NCI-H2081 treated with DMSO at 0.1 percent for 48 hours (cell line): ENCODE measurements around the gene BTBD9.
A peak's percentile ranks its signal among the peaks of the same experiment; 100 is the strongest.

Source experiments
- DNase-seq: peaks from one replicate; lab custom pipeline; 2025; lab: John Stamatoyannopoulos, UW

The BTBD9 gene

GRCh38 chr6:38161754-38162492 is 477.8 kb downstream of the BTBD9 start:
- no peak for DNase-seq

- DNase-seq = no peak
Observed at GRCh38 chr6:38161331-38161730, 478.4 kb downstream of the BTBD9 start.

GRCh38 chr6:38160831-38161230 is 478.9 kb downstream of the BTBD9 start:
- no peak for DNase-seq

DNA sequence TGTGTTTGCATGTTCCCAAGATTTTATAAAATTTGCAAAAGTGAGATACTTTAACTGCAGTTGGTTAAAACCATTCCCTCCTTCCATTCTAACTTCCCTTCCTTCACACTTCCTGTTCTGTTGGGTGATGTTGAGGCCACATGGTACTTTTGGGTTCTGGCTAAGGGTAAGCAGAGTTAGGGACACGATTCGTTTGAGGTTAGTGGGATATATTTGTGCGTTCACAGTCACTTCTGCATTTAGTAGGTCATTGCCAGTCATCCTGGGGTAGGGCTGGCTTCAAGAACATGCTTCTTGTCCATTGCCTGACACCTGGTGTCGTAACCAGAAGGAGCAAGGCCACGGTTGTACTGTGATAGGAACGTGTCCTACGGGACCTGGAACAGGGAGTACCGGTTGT is 480.1 kb downstream of the BTBD9 start:
- no peak for DNase-seq

GRCh38 chr6:38158762-38159350 is 480.9 kb downstream of the BTBD9 start:
- DNase-seq = no peak

DNA sequence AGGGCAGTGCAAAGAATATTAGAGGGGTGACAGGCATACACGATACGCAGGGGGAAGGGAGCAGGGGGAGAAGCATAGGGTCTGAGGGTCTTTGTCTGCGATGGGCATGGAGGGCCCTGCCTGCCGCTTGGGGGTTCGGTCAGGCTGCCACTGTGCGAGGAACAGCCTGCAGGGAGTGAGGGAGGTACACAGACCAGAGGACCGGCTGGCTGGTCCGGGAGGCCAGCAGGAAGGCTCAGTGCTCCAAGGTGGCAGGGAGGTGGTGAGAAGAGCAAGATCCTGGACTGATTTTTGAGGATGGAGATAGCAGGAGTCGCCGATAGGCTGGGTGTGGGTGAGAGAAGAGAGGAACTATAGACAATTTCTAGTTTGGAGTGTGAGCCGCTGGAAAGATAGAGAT is 481.8 kb downstream of the BTBD9 start:
- no peak for DNase-seq

- DNase-seq = no peak
Observed at GRCh38 chr6:38156818-38157565, 482.7 kb downstream of the BTBD9 start.

DNA sequence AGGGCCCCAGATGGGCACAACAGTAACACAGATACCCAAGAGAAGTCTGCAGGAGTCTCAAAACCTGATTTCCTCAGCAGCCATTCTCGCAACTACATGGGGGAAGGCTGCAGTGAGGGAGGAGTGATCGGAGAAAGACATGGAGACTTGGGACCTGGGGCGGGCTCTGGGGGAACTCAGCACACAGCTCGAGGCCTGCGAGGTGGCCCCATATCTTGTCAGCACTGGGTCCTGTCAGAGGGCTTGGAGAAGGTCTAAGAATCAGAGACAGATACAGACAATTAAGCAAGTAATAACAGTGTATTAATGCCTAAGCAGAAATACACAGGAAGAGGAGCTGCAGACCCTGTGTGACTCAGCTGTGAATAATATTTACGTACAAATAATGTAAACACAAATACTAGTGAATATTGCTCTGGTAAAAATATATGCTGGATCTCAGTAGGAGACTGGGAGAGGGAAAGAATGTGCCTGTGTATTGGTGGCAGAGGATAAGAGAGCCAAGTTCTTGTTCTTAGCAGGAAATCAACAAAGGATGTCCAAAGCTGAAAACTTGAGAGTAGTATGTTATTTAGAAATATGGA is 484.0 kb downstream of the BTBD9 start:
- no peak for DNase-seq

DNA sequence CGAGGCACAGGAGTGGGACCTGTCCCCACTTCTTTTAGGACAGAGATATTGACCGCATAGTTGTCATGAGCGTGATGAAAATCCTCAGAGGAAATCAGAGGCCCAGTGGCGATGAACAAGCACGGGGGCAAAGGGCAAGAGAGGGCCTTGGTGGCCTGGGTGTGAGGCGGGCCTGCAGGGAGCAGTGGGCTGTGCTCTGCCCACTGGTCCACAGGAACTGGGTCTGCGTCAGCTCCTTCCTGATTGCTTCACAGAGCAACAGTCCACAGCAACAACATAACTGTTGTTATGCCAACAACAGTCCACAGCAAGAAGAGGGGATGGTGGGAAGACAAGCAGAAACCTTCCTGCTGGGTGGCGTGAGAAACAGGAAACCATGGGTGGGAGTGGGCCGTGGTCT is 484.6 kb downstream of the BTBD9 start:
- no peak for DNase-seq

- DNase-seq = no peak
Observed at GRCh38 chr6:38154731-38155130, 485.0 kb downstream of the BTBD9 start.

- no peak for DNase-seq
Observed at GRCh38 chr6:38153798-38154345, 485.9 kb downstream of the BTBD9 start.

DNA sequence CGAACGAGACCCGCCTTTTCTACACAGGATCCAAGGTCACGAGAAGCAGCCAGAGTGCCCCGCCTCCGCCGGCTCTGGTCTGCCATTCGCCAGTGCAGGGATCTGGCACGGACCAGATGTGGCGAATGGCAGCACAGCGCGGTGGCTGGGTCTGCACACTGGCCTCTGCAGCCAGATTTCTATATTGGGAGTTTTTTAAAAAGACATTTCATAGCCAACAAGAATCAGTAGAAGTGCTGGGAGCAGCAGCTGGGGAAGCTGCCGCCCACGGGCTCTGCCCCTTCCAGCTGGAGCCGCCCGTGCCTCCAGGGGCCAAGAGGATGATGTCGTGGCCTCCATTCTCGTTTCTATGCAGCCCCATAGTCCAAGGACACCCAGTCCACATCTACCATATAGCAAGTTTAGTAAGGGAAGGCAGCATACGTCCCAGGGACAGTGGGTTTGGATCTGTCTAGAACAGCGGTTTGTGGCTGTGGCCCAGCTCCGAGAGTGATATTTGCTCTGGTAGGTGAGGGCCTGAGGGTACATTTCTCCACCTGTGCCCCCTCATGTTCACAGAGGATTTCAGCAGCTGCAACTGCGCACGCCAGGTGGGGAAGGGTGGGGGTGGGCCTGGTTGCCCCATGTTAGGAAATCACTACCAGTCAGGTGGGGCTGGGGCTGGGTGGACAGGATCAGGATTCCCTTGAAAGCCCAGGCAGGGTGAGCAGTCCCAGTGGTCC is 486.5 kb downstream of the BTBD9 start:
- no peak for DNase-seq

GRCh38 chr6:38152620-38153019 is 487.1 kb downstream of the BTBD9 start:
- no peak for DNase-seq

GRCh38 chr6:38151580-38152500 is 487.9 kb downstream of the BTBD9 start:
- no peak for DNase-seq

- DNase-seq = no peak
Observed at GRCh38 chr6:38150681-38151296, 488.9 kb downstream of the BTBD9 start.

DNA sequence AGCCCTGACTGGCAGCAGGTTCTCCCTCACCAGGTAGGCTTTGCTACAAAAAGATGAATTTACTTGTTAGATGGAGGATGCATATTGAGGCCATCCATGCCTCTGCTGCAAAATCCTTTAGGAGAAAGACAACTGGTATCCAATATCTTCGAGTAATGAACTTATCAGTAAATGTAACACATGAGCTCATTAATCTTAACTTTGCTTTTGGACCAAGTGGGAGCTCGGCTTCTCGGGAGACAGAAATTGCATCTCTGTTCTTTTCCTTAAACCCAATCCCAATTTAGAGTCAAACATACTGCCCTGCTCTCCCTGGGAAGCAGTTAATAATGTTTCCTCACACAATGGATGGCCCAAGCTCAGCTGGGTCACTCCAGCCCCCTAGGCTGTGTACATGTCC is 489.7 kb downstream of the BTBD9 start:
- no peak for DNase-seq

DNA sequence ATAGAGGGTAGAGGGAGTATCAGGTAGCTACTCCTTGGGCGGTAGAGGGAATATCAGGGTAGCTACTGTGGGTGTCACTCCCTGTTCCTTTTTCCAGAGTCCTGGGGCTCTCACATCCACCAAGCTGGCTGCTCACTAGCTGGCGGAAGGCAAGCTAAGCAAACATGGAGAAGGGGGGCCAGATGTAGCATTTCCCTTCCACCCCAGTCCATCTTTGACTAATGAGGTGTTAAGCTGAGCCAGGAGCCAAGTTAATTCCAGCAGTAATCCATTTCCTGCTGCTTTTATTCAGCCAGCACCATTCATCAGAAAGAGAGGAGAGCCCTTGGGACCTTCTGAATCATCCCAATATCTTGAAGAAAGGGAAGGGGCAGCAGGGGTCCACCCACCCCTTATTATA is 490.2 kb downstream of the BTBD9 start:
- peak; percentile 3 for DNase-seq

DNA sequence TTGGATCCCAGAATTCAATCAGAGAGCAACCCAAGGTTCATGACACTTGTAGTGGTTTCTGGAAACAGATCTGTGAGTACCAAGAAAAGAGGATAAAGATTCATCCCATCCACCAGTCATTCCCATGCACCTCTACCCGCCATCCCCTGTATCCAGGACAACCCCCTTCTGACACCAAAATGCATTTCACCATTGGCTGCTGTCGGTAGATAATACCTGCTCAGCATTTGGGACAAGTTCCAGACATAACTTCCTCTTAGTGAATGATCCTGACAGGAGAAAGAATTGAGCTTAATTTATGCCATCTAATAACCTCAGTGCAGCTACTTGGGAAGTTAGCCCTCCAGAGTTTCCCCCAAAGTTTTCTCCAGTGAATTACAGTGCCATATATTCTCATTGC is 491.1 kb downstream of the BTBD9 start:
- no peak for DNase-seq

GRCh38 chr6:38146734-38147027 is 493.0 kb downstream of the BTBD9 start:
- no peak for DNase-seq

DNA sequence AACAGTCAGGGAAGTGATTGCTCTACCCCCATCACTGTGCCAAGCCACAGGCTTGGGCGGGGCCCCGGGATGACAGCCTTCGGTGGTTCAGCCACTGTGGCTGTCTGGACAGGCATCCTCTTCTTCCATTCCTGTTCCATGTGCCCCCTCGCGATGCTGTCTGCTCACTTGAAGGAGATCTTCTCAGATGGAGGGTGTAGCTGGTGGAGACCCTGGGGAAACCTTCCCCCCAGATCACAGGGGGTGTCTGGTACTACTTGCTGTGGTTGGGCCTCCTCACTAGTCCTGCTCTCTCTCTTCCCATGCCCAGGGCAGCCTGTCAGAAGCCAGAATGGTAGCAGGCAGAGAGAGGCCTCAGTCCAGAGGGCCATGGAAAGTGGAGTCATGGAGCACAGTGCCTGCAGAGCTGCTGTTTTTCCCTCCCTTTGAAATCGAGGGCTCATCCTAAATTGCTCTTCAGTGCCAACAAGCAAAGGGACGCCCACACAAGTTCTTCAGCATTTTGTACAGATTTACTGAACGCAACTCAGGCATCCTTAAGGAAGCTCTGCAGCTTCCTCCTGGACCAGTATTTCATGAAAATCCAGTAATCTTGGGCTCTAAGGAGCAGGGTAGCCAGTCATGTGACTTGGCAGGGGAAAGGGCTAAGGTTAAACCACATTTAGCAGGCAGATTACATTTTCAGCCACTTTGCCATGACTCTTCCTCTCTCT is 493.6 kb downstream of the BTBD9 start:
- no peak for DNase-seq
